Adrenal gland (tissue), 5 donors: ENCODE measurements around the gene TLR7.

Source experiments
- POLR2A ChIP-seq, 2 donors: fragments of 450-650 bp; IDR thresholded peaks; one replicate each; pipeline ENCODE4 v1.6.1; 2017; ENCODE audit warnings: antibody characterized with exemption in 2 of 2, mild to moderate bottlenecking in 2 of 2, moderate library complexity in 1 of 2
- TF ChIP-seq, protein P1 (sequence below), 6 experiments: fragments of 450-650 bp in 4 of 6; fragments of 200-600 bp in 2 of 6; sonication (generic) in 1 of 6; IDR thresholded peaks; 1 replicate in 5 of 6; 2 replicates in 1 of 6; pipeline versions ENCODE4 v1.5.1 to v1.8.0; 2016 to 2021; ENCODE audit warnings: antibody characterized with exemption in 6 of 6, mild to moderate bottlenecking in 2 of 6, moderate library complexity in 1 of 6
- donor health status: DM: no; HTN: no; CAD: no.

DNA sequence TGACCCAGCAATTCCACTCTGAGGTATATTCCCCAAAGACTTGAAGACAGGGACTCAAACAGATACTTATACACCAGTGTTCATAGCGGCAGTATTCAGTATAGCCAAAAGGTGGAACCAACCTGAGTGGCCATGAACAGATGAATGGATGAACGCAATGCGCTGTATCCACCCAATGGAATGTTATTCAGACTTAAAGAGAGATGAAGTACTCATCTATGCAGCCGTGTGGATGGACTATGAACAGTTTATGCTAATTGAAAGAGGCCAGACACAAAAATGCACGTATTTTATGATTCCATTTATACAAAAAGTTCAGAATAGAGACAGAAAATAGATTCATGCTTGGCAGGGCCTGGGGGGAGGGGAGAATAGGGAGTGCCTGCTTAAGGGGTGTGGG, 49.3 kb upstream of the TLR7 start:
- TF ChIP-seq, protein P1, sequence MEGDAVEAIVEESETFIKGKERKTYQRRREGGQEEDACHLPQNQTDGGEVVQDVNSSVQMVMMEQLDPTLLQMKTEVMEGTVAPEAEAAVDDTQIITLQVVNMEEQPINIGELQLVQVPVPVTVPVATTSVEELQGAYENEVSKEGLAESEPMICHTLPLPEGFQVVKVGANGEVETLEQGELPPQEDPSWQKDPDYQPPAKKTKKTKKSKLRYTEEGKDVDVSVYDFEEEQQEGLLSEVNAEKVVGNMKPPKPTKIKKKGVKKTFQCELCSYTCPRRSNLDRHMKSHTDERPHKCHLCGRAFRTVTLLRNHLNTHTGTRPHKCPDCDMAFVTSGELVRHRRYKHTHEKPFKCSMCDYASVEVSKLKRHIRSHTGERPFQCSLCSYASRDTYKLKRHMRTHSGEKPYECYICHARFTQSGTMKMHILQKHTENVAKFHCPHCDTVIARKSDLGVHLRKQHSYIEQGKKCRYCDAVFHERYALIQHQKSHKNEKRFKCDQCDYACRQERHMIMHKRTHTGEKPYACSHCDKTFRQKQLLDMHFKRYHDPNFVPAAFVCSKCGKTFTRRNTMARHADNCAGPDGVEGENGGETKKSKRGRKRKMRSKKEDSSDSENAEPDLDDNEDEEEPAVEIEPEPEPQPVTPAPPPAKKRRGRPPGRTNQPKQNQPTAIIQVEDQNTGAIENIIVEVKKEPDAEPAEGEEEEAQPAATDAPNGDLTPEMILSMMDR (IDR thresholded peaks at IDR 0.05), result no peak
- TF ChIP-seq POLR2A (IDR thresholded peaks at IDR 0.05), result no peak
